G401 (cell line): ENCODE measurements around the gene DNAI1. TPM values are rescaled to one million over a fixed set of nuclear protein-coding genes. Genes with fewer than 3 reads are reported as not detected.

Experiments used
- DNase-seq: peaks from one replicate; pipeline ENCODE4 v3.0.0-alpha.2; 2015; ENCODE audit warnings: low spot score
- in situ Hi-C: cut with HindIII; loops from 2 replicates; pipeline ENCODE4 v1.10.0; 2016; ENCODE audit warnings: low sequenced_read_pairs, mixed read lengths
- total RNA-seq: library from RNA; depleted of rRNA; stranded (reverse); fragments of >200 nt; shearing (Covaris generic); gene quantifications from 2 replicates; pipeline ENCODE4 v1.2.3, GENCODE V29; 2014

Gene DNAI1
- total RNA-seq, 1 experiment from 2014 or later = not detected

GRCh38 chr9:34506623-34507022 is 48.0 kb downstream of the DNAI1 start:
- in situ Hi-C loops = no loop called here

GRCh38 chr9:34507556-34507955 is 49.0 kb downstream of the DNAI1 start:
- DNase-seq = no peak
- in situ Hi-C loops = no loop called here

More at GRCh38 chr9:34506623-34507022, 48.0 kb downstream of the DNAI1 start:
- DNase-seq = no peak

GRCh38 chr9:34507966-34508365 is 49.4 kb downstream of the DNAI1 start:
- in situ Hi-C loops = no loop called here
- DNase-seq = no peak

GRCh38 chr9:34508463-34508862 is 49.9 kb downstream of the DNAI1 start:
- DNase-seq = no peak
- in situ Hi-C loops = no loop called here

GRCh38 chr9:34508951-34509350 is 50.3 kb downstream of the DNAI1 start:
- in situ Hi-C loops = no loop called here
- DNase-seq = no peak

- peak; percentile 87 for DNase-seq
Measured at GRCh38 chr9:34510497-34511468, 52.2 kb downstream of the DNAI1 start.

GRCh38 chr9:34512131-34513078 is 53.8 kb downstream of the DNAI1 start:
- DNase-seq = peak; percentile 37
- in situ Hi-C loops = loop anchor here (10.0 kb wide), 1 partner anchor 62 kb away; no protein-coding TSS in a partner anchor

More at GRCh38 chr9:34510497-34511468, 52.2 kb downstream of the DNAI1 start:
- in situ Hi-C loops = loop anchor here (10.0 kb wide), 1 partner anchor 64 kb away; no protein-coding TSS in a partner anchor

GRCh38 chr9:34513567-34514214 is 55.1 kb downstream of the DNAI1 start:
- peak; percentile 42 for DNase-seq
- in situ Hi-C loops = loop anchor here (10.0 kb wide), 1 partner anchor 61 kb away; no protein-coding TSS in a partner anchor

GRCh38 chr9:34514401-34514800 is 55.8 kb downstream of the DNAI1 start:
- in situ Hi-C loops = loop anchor here (10.0 kb wide), 1 partner anchor 60 kb away; no protein-coding TSS in a partner anchor
- DNase-seq = no peak

GRCh38 chr9:34514816-34515215 is 56.2 kb downstream of the DNAI1 start:
- DNase-seq = no peak
- in situ Hi-C loops = loop anchor here (10.0 kb wide), 1 partner anchor 60 kb away; no protein-coding TSS in a partner anchor

- in situ Hi-C loops = loop anchor here (10.0 kb wide), 1 partner anchor 59 kb away; no protein-coding TSS in a partner anchor
- no peak for DNase-seq
Measured at GRCh38 chr9:34515959-34516358, 57.4 kb downstream of the DNAI1 start.

- in situ Hi-C loops = loop anchor here (10.0 kb wide), 1 partner anchor 58 kb away; no protein-coding TSS in a partner anchor
- DNase-seq = no peak
Measured at GRCh38 chr9:34517185-34517584, 58.6 kb downstream of the DNAI1 start.

- DNase-seq = no peak
- in situ Hi-C loops = loop anchor here (10.0 kb wide), 1 partner anchor 57 kb away; no protein-coding TSS in a partner anchor
Measured at GRCh38 chr9:34518110-34518616, 59.6 kb downstream of the DNAI1 start.

- in situ Hi-C loops = loop anchor here (10.0 kb wide), 1 partner anchor 56 kb away; no protein-coding TSS in a partner anchor
- DNase-seq = no peak
Measured at GRCh38 chr9:34518896-34519295, 60.3 kb downstream of the DNAI1 start.

- in situ Hi-C loops = loop anchor here (10.0 kb wide), 1 partner anchor 55 kb away; no protein-coding TSS in a partner anchor
- DNase-seq = no peak
Measured at GRCh38 chr9:34519321-34520020, 60.9 kb downstream of the DNAI1 start.

GRCh38 chr9:34520096-34520495 is 61.5 kb downstream of the DNAI1 start:
- in situ Hi-C loops = no loop called here
- DNase-seq = no peak

- in situ Hi-C loops = no loop called here
Measured at GRCh38 chr9:34520505-34521385, 62.1 kb downstream of the DNAI1 start.

More at GRCh38 chr9:34520505-34521385, 62.1 kb downstream of the DNAI1 start:
- DNase-seq = no peak
